Fibroblast of lung (primary cell): ENCODE measurements around the gene TBC1D22A. TPM values are rescaled to one million over a fixed set of nuclear protein-coding genes. Genes with fewer than 3 reads are reported as not detected.

Experiments used
- DNase-seq, 2 donors: peaks; one replicate each; pipeline versions ENCODE4 v3.0.0 to v3.0.0-alpha.2; 2010; ENCODE audit warnings: low read depth in 2 of 2
- H2AFZ ChIP-seq: 2 replicates; pipeline ENCODE4 v1.5.1; 2012; ENCODE audit warnings: low read length, control low read depth, inconsistent platforms
- H3K27ac ChIP-seq: 2 replicates; pipeline ENCODE4 v1.5.1; 2011; ENCODE audit warnings: low read length, control low read depth; ENCODE audit not compliant: insufficient read depth
- H3K27me3 ChIP-seq: 2 replicates; pipeline ENCODE4 v1.5.1; 2011; ENCODE audit warnings: mild to moderate bottlenecking, low read length; ENCODE audit not compliant: control insufficient read depth, insufficient read depth
- H3K36me3 ChIP-seq: 2 replicates; pipeline ENCODE4 v1.5.1; 2011; ENCODE audit warnings: low read length; ENCODE audit not compliant: control insufficient read depth, insufficient read depth
- H3K4me1 ChIP-seq: 2 replicates; pipeline ENCODE4 v1.5.1; 2011; ENCODE audit warnings: low read length; ENCODE audit not compliant: control insufficient read depth, insufficient read depth; ENCODE audit errors: extremely low read depth
- H3K4me2 ChIP-seq: 2 replicates; pipeline ENCODE4 v1.5.1; 2011; ENCODE audit warnings: low read length, control low read depth; ENCODE audit not compliant: insufficient read depth; ENCODE audit errors: extremely low read depth
- H3K4me3 ChIP-seq, 4 experiments: fragments of 200-600 bp in 1 of 4; sonication (generic) in 1 of 4; replicated peaks in 1 of 4; 2 replicates each; pipeline ENCODE4 v1.5.1; 2011 to 2016; ENCODE audit warnings: low read length in 4 of 4, low read depth in 3 of 4, mild to moderate bottlenecking in 3 of 4, control low read depth in 2 of 4, inconsistent platforms in 1 of 4, mixed read lengths in 1 of 4; ENCODE audit not compliant: insufficient read depth in 1 of 4; ENCODE audit errors: control extremely low read depth in 1 of 4
- H3K79me2 ChIP-seq: 2 replicates; pipeline ENCODE4 v1.5.1; 2012; ENCODE audit warnings: mild to moderate bottlenecking, low read length, inconsistent platforms; ENCODE audit not compliant: control insufficient read depth, insufficient read depth
- H3K9ac ChIP-seq: 2 replicates; pipeline ENCODE4 v1.5.1; 2011; ENCODE audit warnings: mild to moderate bottlenecking, low read length, control low read depth; ENCODE audit not compliant: insufficient read depth
- H3K9me3 ChIP-seq: 2 replicates; pipeline ENCODE4 v1.5.1; 2012; ENCODE audit warnings: low read depth, low read length; ENCODE audit not compliant: control insufficient read depth, insufficient read depth
- H4K20me1 ChIP-seq: 2 replicates; pipeline ENCODE4 v1.5.1; 2011; ENCODE audit warnings: low read length; ENCODE audit not compliant: control insufficient read depth, insufficient read depth; ENCODE audit errors: extremely low read depth
- EZH2 ChIP-seq: IDR thresholded peaks from 2 replicates; pipeline ENCODE4 v1.5.1; 2012; ENCODE audit warnings: low read length, control low read depth, mild to moderate bottlenecking; ENCODE audit errors: missing control alignments
- polyA plus RNA-seq, 2 donors: library from polyadenylated mRNA; depleted of rRNA in 1 of 2; stranded (reverse) in 1 of 2; unstranded in 1 of 2; fragments of >200 nt; gene quantifications; 2 replicates each; pipeline ENCODE4 v1.2.1, GENCODE V29; 2011 to 2012; ENCODE audit warnings: missing spikeins in 1 of 2
- total RNA-seq: library from RNA; depleted of rRNA; stranded (reverse); fragments of >200 nt; gene quantifications from 2 replicates; pipeline ENCODE4 v1.2.1, GENCODE V29; 2014
- TF ChIP-seq, protein P1 (sequence below), 2 donors: IDR thresholded peaks in 1 of 2; conservative IDR thresholded peaks in 1 of 2; 1 replicate in 1 of 2; 2 replicates in 1 of 2; pipeline ENCODE4 v1.5.1; 2011 to 2012; ENCODE audit warnings: low read length in 2 of 2, control low read depth in 1 of 2, inconsistent platforms in 1 of 2, low read depth in 1 of 2, mild to moderate bottlenecking in 1 of 2

TBC1D22A gene
- total and polyA plus RNA-seq, 2 donors (not counting 1 experiment from before 2014, with no cell fraction given), result 11.6 to 17.6 TPM

DNA sequence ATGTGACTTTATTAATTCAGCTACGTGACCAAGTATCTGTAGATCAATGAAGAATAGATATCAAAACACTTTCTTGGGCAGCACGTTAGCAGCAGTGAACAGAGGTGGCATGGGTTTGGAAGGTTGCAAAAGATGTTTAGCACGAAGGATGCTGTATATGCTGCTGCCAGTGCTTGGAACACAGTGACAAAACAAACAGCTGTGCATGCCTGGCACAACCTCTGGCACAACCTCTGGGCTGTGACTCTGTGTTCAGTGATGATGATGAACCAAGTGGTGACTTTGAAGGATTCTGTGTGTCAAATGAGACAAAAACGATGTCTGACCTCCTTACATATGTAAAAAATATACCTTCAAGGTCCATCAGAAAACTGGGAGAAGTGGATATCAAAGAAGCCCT lies 104.7 kb downstream of the TBC1D22A start:
- DNase-seq, result no peak
- H3K4me1 ChIP-seq, result no peaks in the 10 kb centered on the region
- H3K27me3 ChIP-seq, result no peaks in the 10 kb centered on the region
- H3K4me3 ChIP-seq, result no peak overlapping the region
- no peak overlapping the region for H3K27ac ChIP-seq
- H3K79me2 ChIP-seq, result no peaks in the 10 kb centered on the region
- H3K9ac ChIP-seq, result no peak overlapping the region
- no peaks in the 10 kb centered on the region for H3K9me3 ChIP-seq
- no peak overlapping the region for H2AFZ ChIP-seq
- no peak for TF ChIP-seq EZH2
- TF ChIP-seq, protein P1, sequence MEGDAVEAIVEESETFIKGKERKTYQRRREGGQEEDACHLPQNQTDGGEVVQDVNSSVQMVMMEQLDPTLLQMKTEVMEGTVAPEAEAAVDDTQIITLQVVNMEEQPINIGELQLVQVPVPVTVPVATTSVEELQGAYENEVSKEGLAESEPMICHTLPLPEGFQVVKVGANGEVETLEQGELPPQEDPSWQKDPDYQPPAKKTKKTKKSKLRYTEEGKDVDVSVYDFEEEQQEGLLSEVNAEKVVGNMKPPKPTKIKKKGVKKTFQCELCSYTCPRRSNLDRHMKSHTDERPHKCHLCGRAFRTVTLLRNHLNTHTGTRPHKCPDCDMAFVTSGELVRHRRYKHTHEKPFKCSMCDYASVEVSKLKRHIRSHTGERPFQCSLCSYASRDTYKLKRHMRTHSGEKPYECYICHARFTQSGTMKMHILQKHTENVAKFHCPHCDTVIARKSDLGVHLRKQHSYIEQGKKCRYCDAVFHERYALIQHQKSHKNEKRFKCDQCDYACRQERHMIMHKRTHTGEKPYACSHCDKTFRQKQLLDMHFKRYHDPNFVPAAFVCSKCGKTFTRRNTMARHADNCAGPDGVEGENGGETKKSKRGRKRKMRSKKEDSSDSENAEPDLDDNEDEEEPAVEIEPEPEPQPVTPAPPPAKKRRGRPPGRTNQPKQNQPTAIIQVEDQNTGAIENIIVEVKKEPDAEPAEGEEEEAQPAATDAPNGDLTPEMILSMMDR (conservative IDR thresholded peaks at IDR 0.05 in 1 of 2, IDR thresholded peaks at IDR 0.05 in 1 of 2; ENCODE audit: low read depth in 1 of 2, low read length in 2 of 2), result no peak
- H3K36me3 ChIP-seq, result no peaks in the 10 kb centered on the region
- H3K4me2 ChIP-seq, result no peak overlapping the region
- no peaks in the 10 kb centered on the region for H4K20me1 ChIP-seq

DNA sequence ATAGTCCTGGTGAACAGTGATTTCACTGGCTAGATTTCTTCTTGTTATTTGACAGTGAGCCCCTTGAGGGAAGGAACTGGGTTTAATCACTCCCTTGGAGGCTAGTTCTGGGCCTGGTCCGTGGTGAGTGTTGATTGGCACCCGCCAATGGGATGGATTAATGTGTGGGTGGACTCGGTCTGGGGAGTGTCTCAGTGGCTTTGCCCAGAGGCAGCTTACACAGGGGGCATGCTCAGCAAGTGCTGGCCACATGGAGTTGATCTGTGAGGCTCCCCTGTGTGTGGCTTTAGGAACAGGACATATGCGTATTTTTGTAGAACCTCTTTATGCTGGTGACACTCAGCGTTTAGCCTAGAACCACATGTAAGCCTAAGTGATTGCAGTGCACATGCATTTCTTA lies 106.9 kb downstream of the TBC1D22A start:
- TF ChIP-seq, protein P1 (conservative IDR thresholded peaks at IDR 0.05 in 1 of 2, IDR thresholded peaks at IDR 0.05 in 1 of 2; ENCODE audit: low read depth in 1 of 2, low read length in 2 of 2), result no peak
- TF ChIP-seq EZH2, result no peak
- Histone ChIP-seq H3K27ac (no peak overlapping the region), H2AFZ (no peak overlapping the region), H3K4me3 (no peak overlapping the region), H3K4me1 (no peaks in the 10 kb centered on the region), H3K27me3 (no peaks in the 10 kb centered on the region), H3K9ac (no peak overlapping the region), H4K20me1 (no peaks in the 10 kb centered on the region), H3K4me2 (no peak overlapping the region), H3K9me3 (no peaks in the 10 kb centered on the region), H3K36me3 (no peaks in the 10 kb centered on the region), H3K79me2 (no peaks in the 10 kb centered on the region)
- DNase-seq, result no peak

DNA sequence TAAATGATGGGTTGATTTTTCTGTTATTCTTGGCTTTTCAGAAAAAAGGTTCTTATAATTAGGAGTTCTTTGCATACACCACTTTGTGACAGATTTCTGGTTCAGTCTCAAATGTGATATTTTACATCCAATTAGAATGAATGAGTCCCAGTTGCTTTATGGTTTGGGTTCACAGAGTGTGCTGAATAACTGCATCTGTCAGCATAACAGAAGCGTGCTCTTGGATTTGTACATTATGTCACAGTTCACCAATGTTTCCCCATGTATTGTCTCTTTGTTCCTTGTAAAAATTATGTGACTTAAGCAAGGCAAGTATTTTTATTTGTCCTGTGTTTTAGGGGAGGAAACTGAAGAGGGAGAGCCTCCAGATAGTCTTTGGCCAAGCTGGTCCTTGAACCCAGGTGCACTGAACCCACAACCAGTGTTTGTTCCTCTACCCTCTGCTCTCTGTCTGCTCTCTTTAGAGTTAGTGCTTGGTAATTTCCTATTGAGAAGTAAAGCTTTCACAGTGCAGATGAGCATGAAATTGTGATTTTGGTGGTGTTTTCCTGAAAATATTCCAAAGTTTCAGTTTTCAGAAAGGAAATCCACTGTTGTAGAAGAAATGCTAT lies 107.5 kb downstream of the TBC1D22A start:
- Histone ChIP-seq H3K4me3 (no peak overlapping the region), H3K27me3 (no peaks in the 10 kb centered on the region), H3K4me1 (no peaks in the 10 kb centered on the region), H3K27ac (no peak overlapping the region), H3K9ac (no peak overlapping the region), H4K20me1 (no peaks in the 10 kb centered on the region), H3K36me3 (no peaks in the 10 kb centered on the region), H3K79me2 (no peaks in the 10 kb centered on the region), H3K4me2 (no peak overlapping the region), H3K9me3 (no peaks in the 10 kb centered on the region), H2AFZ (no peak overlapping the region)
- TF ChIP-seq, protein P1 (conservative IDR thresholded peaks at IDR 0.05 in 1 of 2, IDR thresholded peaks at IDR 0.05 in 1 of 2; ENCODE audit: low read depth in 1 of 2, low read length in 2 of 2), result no peak
- peak in 1 of 2 donors; percentile 4 for DNase-seq
